HL-60 (cell line): ENCODE results near the gene ITGB5.

ENCODE experiments used
- GABPA ChIP-seq: IDR thresholded peaks from 2 replicates; pipeline ENCODE4 v1.6.1; 2012; ENCODE audit warnings: low read depth
- POLR2AphosphoS5 ChIP-seq: IDR thresholded peaks from 2 replicates; pipeline ENCODE4 v1.6.1; 2012; ENCODE audit warnings: low read depth
- SPI1 ChIP-seq: IDR thresholded peaks from 2 replicates; pipeline ENCODE4 v1.6.1; 2012; ENCODE audit warnings: low read depth, mild to moderate bottlenecking, borderline replicate concordance
- TF ChIP-seq, protein P1 (sequence below): IDR thresholded peaks from 2 replicates; pipeline ENCODE4 v1.6.1; 2012; ENCODE audit warnings: low read depth; ENCODE audit not compliant: insufficient replicate concordance
- TF ChIP-seq, protein P2 (sequence below): IDR thresholded peaks from one replicate; pipeline ENCODE4 v1.5.1; 2011; ENCODE audit warnings: low read length, control low read depth, inconsistent platforms; ENCODE audit not compliant: insufficient read depth

DNA sequence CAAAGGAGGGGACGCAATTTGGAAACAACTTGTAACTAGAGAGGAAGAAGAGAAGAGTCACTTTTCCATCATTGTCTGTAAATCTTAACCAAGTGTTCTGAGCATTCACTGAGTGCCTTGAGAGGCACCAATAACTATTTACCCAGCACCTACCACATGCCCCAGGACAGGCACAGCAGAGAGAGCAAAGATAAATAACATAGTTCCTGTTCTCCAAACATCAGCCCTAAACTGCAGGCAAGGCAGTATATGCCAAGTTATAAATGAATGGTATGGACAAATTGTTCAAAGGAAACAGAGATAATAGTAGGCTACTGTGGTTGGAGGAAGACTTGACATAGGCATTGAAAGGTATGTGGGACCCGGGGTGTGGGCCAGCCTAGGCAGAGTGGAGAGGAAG is 45.6 kb downstream of the ITGB5 start:
- TF ChIP-seq POLR2AphosphoS5 (no peak), SPI1 (no peak), GABPA (no peak)
- TF ChIP-seq, protein P1, sequence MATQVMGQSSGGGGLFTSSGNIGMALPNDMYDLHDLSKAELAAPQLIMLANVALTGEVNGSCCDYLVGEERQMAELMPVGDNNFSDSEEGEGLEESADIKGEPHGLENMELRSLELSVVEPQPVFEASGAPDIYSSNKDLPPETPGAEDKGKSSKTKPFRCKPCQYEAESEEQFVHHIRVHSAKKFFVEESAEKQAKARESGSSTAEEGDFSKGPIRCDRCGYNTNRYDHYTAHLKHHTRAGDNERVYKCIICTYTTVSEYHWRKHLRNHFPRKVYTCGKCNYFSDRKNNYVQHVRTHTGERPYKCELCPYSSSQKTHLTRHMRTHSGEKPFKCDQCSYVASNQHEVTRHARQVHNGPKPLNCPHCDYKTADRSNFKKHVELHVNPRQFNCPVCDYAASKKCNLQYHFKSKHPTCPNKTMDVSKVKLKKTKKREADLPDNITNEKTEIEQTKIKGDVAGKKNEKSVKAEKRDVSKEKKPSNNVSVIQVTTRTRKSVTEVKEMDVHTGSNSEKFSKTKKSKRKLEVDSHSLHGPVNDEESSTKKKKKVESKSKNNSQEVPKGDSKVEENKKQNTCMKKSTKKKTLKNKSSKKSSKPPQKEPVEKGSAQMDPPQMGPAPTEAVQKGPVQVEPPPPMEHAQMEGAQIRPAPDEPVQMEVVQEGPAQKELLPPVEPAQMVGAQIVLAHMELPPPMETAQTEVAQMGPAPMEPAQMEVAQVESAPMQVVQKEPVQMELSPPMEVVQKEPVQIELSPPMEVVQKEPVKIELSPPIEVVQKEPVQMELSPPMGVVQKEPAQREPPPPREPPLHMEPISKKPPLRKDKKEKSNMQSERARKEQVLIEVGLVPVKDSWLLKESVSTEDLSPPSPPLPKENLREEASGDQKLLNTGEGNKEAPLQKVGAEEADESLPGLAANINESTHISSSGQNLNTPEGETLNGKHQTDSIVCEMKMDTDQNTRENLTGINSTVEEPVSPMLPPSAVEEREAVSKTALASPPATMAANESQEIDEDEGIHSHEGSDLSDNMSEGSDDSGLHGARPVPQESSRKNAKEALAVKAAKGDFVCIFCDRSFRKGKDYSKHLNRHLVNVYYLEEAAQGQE = no peak
- TF ChIP-seq, protein P2, sequence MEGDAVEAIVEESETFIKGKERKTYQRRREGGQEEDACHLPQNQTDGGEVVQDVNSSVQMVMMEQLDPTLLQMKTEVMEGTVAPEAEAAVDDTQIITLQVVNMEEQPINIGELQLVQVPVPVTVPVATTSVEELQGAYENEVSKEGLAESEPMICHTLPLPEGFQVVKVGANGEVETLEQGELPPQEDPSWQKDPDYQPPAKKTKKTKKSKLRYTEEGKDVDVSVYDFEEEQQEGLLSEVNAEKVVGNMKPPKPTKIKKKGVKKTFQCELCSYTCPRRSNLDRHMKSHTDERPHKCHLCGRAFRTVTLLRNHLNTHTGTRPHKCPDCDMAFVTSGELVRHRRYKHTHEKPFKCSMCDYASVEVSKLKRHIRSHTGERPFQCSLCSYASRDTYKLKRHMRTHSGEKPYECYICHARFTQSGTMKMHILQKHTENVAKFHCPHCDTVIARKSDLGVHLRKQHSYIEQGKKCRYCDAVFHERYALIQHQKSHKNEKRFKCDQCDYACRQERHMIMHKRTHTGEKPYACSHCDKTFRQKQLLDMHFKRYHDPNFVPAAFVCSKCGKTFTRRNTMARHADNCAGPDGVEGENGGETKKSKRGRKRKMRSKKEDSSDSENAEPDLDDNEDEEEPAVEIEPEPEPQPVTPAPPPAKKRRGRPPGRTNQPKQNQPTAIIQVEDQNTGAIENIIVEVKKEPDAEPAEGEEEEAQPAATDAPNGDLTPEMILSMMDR = no peak
